HT-29 (cell line): ENCODE data around the gene DACT2. TPM values are rescaled to one million over a fixed set of nuclear protein-coding genes. Genes with fewer than 3 reads are reported as not detected.
"Not testable (repeated sequence)": the region's sequence is repeated elsewhere in the genome, so short reads cannot be mapped to it uniquely, and the experiment has no call there.

Source experiments
- DNase-seq: peaks from one replicate; pipeline ENCODE4 v3.0.0-alpha.2; 2015; ENCODE audit warnings: low spot score
- total RNA-seq: library from RNA; depleted of rRNA; stranded (reverse); fragments of >200 nt; shearing (Covaris generic); gene quantifications from 2 replicates; pipeline ENCODE4 v1.2.3, GENCODE V29; 2014

DACT2 gene
- total RNA-seq, 1 experiment from 2014 or later = not detected

DNA sequence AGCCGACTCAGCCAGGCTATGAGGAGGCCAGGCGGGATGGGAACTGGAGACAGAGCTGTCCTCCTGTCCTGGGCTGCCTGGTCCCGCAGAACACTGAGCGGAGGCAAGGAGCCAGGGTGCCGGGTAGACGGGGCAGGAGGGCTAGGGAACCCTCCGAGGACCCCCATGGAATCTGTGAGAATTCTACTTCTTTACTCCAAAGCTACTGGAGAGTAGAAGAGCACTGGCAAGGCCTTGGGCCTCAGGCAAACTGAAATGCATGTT lies 14.9 kb downstream of the DACT2 start:
- DNase-seq = no peak

DNA sequence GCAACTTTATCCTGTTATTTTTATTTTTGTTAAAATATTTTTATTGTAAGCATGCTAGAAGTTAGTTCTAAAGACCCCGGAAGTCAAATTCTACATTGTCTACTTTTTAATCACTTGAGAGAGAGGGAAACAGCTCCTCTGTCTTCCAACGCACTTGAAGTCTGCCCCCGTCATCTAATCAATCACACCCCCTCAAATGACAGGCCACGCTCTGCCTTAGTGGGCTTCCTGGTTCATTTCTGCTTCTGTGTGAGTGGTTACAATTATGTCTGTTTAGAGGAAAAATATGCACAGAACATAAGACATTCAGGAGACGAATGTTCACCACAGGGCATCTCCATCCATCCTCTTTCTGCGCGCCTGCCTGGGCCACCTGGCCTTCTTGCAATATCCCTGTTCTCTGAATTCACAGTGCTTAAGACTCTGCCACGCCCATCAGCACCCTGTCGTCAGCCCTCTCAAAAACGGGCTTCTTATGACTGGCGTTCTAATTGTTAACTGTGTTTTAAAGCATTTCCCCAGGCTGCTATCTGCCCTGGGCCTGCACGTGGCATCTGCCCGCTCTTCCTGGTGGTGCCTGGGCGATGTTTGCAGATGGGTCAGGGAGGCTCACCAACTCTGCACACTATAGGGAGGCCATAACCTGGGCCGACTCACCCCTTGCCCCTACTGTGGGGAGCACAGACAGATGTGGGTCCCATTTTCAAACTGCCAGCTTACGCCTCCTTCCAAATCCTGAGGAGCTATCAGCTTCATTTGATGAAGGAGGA lies 15.4 kb downstream of the DACT2 start:
- no peak for DNase-seq

DNA sequence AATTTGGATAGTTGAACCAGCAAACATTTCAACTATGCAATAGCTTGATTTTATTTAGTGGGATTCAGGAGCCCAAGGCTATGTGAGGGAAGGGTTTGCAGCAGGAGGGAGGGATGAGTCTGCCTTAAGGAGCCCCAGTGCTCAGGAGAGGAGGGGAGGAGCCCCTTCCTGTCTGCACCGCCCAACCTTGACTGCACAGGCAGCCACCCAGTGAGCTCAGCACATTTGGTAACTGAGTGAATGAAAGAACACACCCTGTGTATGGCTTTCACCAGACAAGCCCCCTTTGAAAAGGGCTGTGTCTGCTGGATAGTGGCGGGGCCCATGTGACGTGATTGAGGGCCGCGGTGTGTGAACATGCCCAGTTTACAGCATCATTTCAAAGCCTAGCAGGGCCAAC lies 17.0 kb downstream of the DACT2 start:
- DNase-seq = no peak

DNA sequence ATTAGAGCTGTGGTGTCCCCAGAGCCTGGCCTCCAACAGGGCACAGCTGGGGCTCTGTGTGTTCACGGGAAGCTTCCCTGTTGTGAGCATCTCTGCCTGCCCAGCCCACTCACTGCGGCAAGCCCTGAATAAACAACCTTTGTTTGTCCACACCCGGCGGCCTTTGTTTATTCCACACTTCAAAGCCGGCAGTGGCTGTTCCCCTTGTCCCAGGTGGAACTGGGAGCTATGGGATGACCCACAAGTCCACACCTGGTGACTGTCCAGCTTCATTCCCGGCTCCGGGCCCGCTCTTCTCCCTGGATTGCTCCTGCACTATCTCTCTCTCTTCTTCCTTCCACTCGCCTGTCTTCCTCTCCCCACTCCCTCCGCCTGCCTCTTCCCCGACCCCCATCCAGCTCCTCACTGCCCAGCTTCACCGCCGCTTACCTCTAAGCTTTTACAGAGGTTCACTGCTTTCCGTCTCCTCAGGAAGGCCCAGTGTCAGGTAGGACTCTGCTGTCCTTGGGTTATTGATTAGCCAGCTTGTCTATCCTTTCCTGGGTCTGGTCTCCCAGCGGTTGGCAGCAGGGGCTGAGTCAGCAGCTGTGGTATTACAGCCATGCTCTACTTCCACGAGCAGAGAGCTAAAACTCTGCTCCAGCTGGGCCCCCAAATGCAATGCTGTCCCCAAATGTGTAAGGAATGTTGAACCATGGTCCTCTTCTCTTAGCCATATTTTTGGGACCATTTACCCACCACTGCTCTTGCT lies 17.8 kb downstream of the DACT2 start:
- DNase-seq = no peak

DNA sequence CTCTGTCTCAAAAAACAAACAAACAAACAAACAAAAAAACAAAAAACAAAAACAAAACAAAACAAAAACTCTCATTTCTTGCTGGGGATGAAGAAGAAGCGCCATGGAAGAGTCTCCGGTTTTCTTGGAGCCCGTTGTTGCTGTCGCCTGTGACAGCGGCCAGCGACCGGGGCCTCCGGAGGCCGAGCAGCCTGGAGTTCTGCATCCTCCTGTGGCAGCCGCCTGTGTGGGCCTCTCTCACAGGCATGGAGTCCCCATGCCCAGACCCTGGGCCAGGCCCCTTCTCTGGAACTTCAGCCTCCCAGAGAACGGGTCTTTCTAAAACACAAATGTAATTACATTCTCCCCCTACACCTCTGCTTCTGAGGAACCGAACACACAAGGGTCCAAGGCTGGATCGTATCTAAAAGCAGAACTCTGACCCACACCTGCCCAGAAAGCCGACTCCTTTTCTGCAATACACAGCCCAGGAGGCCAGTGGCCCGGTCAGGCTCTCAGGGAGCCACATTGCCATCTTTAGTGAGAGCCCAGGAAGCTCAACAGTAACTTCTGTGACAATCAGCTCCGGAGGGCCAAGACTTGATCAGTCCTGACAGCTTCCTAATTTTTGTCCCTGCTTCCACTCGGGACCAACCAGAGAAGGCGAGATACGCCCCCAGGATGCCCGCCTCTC lies 18.5 kb downstream of the DACT2 start:
- DNase-seq = no peak

DNA sequence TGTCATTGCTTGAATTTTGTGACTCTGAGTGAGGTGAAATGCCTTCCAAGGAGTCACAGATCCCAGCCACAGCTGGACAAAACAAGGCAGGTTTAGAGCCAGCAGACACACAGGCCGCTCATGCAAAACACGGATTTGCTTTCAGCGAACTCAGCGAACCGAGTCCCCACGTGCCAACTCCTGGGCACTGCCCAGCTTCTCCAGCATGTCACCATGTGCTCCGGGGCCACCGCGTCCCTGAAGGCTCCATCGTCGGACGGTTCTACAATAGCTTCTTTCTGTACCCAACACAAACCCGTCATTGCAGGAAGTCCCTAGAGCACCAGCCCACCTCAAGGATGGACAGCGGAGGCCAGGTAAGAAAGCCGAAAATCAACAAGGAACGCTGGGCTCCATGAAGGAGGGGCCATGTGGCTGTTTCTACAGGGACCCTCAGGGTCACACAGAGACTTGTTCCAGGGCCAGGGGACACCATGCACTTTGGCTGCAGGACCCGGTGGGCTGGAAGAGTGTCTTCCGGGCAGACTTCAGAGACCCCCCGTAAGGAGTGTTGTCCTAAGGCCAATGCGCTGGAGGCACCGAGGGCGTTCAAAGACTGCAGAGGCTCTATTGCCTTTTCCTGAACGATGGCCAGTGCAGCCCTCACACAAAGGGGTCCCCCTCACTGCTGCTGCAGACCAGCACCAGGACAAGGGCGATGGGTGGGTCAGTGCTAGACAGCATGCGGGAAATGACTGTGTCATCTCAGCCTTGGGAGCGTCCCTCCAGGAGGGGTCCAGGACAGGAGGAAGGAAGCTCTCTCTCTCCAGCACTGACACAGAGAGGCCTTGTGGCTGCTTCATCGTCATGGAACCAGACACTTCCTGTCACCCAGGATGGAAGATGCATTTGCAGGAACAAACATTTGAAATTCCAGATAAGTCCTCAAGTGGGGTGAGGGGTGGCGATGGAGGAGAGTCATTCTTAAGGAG lies 19.8 kb downstream of the DACT2 start:
- DNase-seq = no peak

DNA sequence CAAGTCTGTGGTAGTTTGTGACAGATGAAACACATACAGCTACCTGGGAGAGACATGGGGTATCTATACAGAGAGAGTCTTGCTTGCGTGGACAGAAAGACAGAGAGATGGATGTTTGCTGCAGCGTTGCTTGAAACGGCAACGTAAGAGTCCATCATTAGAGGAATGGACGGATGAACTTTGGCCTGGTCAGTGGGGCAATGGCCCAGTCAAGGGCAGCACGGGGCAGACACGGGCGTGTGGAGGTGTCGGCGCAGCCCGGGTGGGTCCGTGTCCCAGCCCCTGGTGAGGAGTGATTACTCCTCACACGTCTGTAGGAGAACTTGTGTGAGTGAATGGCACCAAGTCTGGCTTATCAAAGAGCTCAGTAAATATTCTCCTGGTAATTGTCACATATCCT lies 21.9 kb downstream of the DACT2 start:
- no peak for DNase-seq

DNA sequence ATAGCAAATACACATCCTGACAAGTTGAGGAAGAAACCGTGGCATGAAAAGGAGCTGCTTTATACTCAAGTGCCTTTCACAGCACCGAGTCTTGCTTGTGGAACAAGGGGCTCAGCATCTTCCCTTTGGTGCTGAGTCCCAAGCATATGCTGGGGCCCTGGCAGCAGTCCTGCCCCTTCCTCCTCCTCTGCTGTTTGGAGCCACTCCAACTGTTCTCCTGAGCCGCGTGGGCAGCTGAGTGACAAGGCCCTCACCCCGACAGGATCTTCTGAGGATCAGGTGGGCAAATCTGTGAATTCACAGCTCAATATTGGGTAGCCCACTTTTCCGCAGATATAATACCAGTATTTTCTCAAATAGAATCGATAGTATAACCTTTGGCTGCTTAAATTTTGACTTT lies 24.7 kb downstream of the DACT2 start:
- no peak for DNase-seq

DNA sequence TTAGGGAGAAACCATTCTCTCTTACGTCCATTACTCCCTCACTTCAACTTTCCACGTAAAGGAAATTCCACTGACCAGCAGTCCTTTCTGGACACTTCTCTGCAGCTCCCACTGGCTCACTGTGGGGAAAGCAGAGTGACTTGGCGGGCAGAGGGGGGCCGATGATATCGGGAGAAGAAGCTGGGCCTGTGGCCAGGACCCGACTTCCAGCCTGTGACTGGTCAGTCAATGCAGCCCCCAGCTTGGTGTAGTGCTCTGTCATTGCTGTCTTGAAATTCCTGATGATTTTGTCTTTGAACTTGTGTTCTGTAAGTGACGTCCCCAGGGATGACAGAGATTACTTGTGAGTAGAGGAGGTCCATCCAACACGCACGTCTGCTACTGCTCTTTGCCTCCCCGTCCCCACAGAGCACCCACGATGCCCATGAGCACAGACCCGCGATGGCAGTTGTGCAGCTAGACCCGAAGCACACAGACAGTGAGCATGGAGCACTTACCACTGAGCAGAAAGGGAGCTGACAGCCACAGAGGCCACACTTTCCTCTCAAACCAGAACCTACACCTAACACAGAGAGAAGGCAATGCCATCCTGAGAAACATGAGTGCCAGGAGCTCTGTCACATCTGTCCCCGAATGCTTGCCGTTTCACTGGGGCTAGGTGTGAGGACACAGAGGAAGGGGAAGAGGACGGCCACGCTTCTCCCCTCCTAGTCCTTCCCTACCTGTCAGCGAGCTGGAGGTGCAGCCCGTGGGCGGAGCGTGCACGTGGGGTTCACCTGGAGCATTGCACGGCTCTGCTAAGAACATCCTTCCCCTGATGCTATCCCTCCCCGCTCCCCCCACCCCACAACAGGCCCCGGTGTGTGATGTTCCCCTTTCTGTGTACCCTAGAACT lies 25.7 kb downstream of the DACT2 start:
- no peak for DNase-seq

DNA sequence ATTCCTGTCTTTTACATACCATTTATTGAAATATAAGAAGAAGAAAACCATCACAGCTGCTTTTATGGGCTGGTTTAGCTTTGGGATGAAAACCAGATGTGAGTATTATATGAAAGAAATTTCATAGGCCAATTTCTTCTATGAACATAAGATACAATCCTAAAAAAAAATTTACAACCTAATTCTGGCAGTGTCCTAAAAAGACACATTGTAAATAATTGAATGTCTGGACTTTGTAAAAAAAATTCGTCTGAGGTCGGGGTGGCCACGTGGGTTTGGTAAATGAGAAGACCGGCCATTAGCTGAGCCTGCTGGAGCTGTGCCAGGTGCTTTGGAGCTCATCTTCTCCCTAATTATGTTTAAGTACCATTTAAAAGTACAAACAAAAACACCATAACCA lies 26.8 kb downstream of the DACT2 start:
- no peak for DNase-seq

DNA sequence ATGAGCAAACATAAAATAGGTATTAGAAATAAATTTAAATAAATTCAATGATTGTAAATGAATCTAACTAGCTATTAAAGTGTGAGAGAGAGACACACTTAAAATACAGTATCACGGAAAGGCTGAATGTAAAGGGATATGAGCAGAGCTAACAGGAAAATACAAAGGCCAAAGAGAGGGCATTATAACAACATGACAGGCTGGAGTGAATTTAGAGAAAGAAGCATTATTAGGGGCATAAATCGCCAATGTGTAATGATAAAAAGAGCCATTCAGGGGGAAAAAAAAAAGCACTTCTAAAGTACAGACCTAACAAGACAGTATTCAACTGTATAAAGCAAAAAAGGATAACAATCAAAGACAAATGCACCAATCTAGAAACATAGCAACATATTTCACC lies 28.1 kb downstream of the DACT2 start:
- no peak for DNase-seq

DNA sequence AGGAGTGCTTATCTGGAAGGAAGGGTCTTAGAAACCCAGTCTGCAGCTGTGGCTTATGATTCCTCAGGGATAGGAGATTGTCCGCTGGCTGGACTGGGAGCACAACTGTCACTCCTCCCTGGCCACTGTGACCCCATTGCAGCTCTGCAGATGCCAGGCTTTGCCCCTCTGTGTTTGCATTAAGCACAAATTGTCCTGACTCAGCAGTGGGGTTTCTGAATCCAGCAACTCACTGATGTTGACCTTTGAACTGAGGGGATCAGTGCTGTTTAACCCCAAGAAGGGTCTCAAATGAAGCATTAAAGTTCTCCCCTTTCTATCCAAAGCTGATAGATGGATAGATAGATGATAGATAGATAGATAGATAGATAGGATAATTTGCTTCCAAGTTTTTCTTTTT lies 29.5 kb downstream of the DACT2 start:
- no peak for DNase-seq

DNA sequence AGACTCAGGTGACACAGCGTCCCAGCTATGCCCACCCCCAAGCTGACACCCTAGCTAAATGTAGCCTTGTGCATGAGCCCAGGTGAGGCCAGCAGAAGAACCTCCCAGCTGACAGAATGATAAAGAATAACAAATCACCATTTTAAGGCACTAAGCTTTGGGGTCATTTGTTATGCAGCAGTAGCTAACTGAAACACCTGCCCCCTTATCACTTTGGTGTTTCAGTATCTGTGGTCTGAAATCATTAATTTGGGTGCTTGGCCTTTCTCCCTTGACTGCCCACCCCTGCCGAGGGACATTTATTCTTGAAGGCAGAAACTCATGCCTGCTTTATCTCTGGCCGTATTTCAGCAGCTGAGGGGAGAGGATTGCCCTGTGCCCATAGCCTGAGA lies 30.0 kb downstream of the DACT2 start:
- DNase-seq = no peak

DNA sequence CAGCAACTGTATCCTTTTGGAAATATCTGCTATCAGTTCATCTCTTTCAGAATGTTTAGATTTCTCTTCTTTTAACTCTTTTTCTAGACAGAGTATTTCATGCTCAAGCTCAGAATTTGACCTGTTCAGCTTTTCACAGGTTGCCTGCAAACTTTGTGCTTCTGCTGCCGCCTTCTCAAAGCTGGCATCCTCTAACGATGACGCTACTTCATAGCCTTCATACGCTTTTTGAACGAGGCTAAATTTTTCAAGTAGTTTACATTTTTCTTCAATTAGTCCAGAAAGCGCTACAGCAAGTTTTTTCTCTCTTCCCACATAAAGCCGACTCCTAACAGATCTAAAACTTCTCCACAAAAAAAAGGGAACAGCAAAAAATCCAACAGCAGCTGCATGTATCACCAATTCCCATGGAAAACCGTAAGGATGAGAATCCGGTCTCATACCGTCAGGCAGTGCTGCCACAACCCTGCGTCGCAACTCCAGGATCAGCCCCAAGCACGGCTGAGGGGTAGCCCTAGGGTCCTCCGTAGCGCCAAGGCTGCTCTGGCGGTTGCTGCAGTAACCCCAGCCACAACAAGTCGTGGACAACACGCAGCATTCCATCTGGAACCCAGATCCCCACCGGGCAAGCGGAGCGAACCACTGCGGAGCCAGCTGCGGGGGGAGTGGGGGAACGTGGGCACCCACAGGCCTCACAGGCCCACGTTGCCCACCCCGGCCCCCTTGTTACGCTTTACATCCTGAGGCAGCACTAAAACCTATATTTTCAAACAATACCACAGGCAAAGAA lies 30.6 kb downstream of the DACT2 start:
- DNase-seq = no peak

DNA sequence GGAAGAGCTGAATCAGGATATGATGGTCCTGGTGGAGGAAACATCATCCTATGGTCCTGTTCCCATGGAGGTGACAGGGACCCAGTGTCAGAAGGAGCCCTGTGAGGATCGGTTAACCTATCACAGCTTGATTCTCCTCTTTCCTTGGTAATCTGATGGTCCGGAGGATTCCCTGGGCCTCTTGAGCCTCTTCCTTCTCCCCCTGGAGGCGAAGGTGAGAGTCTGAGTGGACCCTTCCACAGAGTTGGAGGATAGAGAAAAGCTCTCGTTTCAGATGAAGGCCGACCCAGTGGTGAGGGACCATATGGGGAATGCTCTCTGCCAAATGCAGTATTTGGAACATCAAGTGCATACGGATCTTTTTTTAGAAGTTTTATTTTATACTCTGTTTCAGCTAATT lies 32.1 kb downstream of the DACT2 start:
- not testable (repeated sequence) for DNase-seq

DNA sequence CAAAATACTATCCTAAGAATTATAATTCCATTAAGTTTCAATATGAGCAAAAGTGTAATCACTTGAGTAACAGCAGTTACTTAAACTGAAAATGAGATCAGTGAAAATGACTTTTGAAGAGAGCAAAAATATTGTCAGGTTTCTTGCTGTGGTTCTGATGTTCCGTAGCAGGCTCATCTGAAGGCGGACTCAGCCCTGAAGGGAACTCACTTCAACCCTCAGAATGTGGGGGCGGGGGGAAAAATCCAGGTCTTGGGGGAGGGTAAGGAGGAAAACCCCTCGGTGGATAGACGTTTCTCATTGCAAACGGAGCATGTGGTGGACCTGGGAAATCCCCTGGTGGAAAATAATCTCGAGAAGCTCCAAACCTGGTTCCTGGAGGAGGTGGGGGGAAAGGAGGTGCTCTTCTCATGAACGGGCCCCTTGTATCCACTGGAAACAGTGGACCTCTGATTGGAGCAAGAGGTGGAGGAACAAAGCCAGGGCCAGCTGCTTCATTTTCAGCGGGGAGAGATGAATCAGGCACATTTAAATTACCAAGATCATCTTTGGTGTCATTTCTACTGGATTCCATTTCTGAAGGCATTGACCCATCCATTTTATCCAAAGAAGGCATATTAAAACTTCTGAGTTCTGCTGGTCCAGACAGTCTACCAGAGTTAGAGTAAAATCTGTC lies 32.7 kb downstream of the DACT2 start:
- DNase-seq = not testable (repeated sequence)

DNA sequence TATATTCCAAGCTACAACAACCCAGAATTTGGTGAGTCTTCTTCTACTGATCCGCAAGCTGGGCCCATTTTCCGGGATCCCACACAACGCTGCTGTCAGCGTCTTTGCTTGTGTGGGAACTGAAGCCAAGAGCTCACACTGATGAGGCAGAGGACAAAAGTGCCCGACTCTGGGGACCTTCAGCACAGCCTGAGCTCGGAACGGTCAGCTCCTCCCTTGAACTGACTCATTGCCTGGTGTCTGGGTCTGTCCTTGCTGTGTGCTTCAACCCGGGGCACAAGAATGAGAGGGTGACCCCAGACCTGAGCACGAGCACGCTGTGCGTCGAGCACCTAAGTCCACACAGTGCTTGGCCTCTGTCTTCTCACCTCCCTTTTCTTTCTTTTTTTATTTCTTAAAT lies 33.5 kb downstream of the DACT2 start:
- no peak for DNase-seq

DNA sequence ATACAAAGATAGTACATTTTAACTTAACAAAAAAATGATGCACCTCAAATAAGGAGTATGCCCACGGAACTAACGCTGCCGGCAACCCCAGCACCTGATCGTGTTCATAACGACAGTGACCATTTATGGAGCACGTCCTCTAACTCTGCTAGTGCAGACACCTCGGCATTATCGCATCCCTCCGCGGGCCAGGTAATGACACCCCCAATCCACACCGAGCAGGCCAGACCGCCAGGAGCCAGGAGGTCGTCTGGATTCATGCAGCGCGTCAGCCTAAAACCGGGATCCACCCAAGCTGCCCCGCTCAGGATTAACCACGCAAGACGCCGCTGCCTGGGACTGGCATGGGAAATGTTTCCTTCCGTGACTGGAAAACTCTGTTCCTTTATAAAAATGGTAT lies 34.1 kb downstream of the DACT2 start:
- DNase-seq = no peak

DNA sequence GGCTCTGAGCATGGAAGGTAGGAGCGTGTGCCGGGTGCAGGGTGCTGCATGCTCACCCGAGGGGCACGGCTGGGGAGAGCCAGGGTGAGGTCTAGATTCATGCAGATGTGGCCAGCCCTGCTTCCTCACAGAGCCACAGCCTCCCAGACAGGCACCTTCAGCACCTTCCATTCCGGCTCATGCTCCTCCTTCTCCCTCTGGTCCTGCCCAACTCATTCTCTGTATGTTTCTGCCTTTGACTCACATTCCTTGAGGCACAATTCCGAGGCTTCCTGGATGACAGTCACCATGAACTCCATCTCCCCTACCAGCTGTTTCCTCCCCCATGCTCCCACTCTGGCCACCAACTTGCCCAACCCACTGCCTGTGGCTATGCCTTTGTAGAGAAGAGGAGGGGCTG lies 35.4 kb downstream of the DACT2 start:
- no peak for DNase-seq

DNA sequence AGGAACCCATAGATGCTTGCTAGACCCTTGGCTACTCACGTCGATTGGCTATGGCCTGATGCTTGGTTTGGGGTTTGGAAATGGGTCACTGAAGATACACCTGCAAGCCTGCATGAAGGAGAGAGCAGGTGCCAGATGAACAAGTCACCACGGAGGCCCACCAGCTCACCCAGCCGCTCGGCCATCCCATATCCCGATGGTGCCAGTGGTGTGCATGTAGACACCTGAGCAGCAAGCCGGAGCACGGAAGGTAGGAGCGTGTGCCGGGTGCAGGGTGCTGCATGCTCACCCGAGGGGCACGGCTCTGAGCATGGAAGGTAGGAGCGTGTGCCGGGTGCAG lies 35.9 kb downstream of the DACT2 start:
- DNase-seq = no peak
